ENCODE data around the gene OR2S2.
"Not testable (repeated sequence)": the region's sequence is repeated elsewhere in the genome, so short reads cannot be mapped to it uniquely, and the experiment has no call there.

Gene OR2S2

DNA sequence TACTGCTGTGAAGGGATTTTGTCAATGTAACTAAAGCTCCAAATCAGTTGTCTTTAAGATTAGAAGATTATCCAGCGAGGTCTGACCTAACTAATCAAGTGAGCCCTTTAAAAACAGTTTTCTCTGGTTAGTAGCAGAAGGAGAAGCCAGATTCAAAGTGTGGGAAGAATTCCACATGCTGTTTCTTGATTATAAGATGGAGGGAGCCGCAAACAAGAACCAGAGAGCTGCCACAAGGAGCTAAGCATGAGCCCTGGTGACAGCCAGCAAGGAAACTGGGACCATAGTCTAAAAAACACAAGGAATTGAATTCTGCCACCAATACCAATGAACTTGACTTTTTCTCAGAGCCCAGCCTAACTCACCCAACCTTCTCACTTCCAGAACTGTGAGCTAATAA is 37.0 kb upstream of the OR2S2 start:
- DNase-seq (ENCODE audit: low read depth): no peak
- no peak overlapping the region for H3K4me3 ChIP-seq (ENCODE audit: low read depth, low read length)
- TF ChIP-seq, protein P1, sequence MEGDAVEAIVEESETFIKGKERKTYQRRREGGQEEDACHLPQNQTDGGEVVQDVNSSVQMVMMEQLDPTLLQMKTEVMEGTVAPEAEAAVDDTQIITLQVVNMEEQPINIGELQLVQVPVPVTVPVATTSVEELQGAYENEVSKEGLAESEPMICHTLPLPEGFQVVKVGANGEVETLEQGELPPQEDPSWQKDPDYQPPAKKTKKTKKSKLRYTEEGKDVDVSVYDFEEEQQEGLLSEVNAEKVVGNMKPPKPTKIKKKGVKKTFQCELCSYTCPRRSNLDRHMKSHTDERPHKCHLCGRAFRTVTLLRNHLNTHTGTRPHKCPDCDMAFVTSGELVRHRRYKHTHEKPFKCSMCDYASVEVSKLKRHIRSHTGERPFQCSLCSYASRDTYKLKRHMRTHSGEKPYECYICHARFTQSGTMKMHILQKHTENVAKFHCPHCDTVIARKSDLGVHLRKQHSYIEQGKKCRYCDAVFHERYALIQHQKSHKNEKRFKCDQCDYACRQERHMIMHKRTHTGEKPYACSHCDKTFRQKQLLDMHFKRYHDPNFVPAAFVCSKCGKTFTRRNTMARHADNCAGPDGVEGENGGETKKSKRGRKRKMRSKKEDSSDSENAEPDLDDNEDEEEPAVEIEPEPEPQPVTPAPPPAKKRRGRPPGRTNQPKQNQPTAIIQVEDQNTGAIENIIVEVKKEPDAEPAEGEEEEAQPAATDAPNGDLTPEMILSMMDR (IDR thresholded peaks at IDR 0.05; ENCODE audit: low read depth, low read length, missing control alignments): no peak

DNA sequence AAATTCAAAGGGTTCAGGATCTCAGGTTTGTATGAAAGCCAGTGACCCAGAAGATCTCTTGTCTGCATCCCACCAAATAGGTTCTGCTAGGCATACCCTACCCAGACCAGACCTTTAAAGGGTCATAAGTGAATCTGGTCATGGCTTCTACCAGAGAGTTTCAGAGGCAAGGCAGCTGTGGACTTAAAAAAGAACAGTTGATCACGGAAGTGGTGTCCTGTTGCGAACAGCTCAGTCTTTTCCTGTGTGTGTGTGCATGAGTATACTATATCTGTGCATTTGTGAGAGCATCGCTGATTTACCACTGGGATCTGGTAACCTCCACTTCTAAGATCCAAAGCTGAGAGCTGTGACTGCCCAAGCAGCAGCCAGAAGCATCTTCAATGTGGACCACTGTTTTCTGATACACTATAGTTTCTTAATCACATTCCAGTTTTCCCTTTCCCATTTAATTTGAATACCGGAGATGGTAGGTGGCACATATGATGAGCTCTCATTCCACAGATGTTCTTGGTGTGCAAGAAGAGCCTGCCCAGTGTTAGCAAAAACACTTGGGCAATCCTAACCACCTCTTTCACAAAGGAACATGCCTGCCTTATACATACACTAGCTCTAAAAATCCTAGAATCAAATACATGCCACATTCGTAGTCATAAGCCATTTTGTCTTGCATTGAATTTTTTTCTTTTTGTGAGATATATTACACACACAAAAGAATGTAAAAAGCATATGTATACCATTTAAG is 36.2 kb upstream of the OR2S2 start:
- no peak overlapping the region for H3K4me3 ChIP-seq (ENCODE audit: low read depth, low read length)
- TF ChIP-seq, protein P1 (IDR thresholded peaks at IDR 0.05; ENCODE audit: low read depth, low read length, missing control alignments): no peak
- no peak for DNase-seq (ENCODE audit: low read depth)

DNA sequence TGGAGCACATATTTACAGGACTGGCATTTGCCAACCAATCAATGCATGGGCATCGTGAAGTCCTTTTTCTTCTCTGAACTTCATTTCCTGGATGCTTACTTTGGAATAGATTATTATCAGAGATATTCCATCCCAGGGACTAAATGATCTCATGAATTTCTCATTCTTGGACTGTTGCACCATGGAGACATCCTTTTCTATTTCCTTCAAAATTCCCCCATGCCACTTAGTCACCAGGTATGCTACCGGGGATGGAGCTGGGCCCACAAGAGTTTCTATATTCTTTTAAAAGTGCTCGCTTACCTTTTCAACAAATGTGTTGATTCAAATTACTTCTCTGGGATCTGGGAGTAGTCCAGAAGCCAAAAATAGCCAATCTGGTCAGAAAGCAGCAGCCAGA is 35.2 kb upstream of the OR2S2 start:
- H3K4me3 ChIP-seq (ENCODE audit: low read depth, low read length); DNase-seq (ENCODE audit: low read depth): not testable (repeated sequence)

DNA sequence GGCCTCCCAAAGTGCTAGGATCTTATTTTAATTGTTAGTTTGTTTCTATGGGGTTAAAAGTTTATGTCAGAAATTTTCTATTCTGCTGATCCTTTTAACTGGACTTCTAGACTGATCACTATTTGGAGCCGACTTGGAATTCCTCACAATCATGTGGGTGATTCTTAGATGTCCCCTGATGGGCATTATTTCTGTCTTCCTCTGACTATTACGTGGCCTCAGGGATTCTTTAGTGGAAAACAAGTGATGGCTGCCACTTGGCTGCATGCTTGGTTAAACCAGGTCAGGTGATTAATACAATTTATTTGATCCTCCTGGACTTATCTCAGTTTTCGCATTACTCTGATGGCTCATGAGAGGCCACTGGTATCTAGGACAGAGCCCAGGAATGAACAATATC is 32.2 kb upstream of the OR2S2 start:
- DNase-seq (ENCODE audit: low read depth): no peak
- no peak overlapping the region for H3K4me3 ChIP-seq (ENCODE audit: low read depth, low read length)
- TF ChIP-seq, protein P1 (IDR thresholded peaks at IDR 0.05; ENCODE audit: low read depth, low read length, missing control alignments): no peak

DNA sequence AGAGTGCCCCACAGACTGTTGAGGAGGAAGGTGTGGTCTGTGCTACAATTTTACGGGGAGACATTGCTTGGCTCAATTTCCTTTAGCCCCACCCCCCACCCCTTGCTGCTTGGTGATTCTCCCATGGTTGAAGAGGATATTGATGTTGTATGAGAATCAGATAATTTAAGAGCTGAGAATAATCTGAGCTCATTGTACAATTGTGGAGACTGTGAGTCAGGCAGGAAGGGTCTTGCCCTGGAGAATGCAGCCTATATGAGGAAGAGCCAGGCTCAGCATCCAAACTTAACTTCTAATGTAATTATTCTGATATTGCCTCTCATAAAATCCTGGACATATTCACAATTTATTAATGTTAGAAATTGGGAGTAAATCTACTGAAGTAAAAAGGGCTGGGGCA is 26.1 kb upstream of the OR2S2 start:
- no peak overlapping the region for H3K4me3 ChIP-seq (ENCODE audit: low read depth, low read length)
- TF ChIP-seq, protein P1 (IDR thresholded peaks at IDR 0.05; ENCODE audit: low read depth, low read length, missing control alignments): no peak
- DNase-seq (ENCODE audit: low read depth): no peak

DNA sequence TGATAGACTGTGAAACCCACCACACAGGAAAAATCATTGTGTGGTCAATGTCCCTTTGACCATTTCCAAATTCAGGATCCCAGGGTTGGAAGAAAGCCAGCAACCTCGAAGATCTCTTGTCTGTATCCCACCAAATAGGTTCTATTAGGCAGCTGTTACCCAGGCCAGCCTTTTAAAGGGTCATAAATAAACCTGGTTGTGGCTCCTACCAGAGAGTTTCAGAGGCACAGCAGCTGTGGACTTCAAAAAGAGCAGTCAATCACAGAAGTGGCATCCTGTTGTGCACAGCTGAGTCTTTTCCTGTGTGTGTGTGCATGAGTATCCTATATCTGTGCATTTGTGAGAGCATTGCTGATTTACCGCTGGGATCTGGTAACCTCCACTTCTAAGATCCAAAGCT is 23.7 kb upstream of the OR2S2 start:
- DNase-seq (ENCODE audit: low read depth): no peak
- TF ChIP-seq, protein P1 (IDR thresholded peaks at IDR 0.05; ENCODE audit: low read depth, low read length, missing control alignments): no peak
- H3K4me3 ChIP-seq (ENCODE audit: low read depth, low read length): no peak overlapping the region

DNA sequence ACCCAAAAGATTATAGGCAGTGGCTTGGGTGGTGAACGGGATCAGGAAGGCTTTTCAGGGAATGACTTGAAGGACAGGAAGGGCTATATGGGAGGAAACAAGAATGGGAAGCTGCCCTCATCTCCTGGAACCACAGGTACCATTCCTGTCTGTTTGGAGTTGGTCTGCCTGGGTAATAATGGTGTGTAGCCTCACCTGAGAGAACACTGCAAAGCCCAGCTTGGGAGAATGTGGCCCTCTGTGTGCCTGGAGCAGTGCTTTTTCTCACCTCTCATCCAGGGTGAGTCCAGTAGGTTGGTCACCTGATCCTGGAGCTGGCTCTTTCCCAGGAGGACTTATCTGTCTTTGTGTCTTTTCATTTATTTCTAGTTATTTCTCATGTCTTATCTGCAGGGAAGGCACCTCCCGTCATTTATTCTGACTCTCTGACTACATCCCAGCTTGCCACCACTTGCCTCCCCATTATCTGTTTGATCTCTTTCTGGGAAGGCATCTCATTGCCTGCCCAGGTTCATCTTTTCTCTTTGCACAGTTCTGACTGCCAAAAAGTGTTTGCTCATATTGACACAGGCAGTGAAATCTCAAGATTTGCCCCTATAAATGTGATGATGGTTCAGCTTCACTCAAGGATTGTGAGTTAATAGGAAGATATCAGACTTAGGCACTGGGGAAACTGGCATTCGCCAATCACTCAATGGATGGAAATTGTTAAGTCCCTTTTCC is 22.5 kb upstream of the OR2S2 start:
- no peak for DNase-seq (ENCODE audit: low read depth)
- TF ChIP-seq, protein P1 (IDR thresholded peaks at IDR 0.05; ENCODE audit: low read depth, low read length, missing control alignments): no peak
- no peak overlapping the region for H3K4me3 ChIP-seq (ENCODE audit: low read depth, low read length)
